Measurements from ENCODE around the gene CNTN1. TPM values are rescaled to one million over a fixed set of nuclear protein-coding genes. Genes with fewer than 3 reads are reported as not detected.

CNTN1 gene
- total RNA-seq, 3 donors from 2014 or later (not counting 1 experiment from before 2014, with no cell fraction given) = not detected

DNA sequence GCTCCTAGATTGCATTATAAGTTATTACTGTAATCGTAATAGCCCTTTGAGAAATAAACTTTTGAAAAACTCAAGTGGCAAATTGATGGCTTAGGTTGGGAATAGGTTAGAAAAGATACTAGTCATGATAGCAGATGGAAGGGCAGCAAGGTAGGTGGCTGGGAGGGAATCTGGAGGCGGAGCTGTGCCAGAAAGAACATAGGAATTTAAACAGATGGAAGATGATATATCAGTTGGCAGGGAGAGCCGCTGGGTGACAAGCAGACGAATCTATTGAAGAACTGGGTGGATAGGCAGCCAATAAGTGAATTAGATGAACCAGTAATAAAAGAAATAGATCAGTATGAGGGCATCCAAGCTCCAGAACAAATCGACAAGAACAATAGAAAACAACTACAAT, 142.1 kb downstream of the CNTN1 start:
- TF ChIP-seq CTCF (IDR thresholded peaks at IDR 0.05) = no peak
- Histone ChIP-seq H3K27me3 (ENCODE audit: control insufficient read depth, insufficient read depth, low read length) (no peaks in the 10 kb centered on the region), H3K4me1 (ENCODE audit: control insufficient read depth, insufficient read depth, low read length) (no peaks in the 10 kb centered on the region), H3K27ac (ENCODE audit: low read length) (no peak overlapping the region), H3K4me3 (ENCODE audit: low read length) (no peak overlapping the region), H3K36me3 (ENCODE audit: control insufficient read depth, insufficient read depth, low read length) (no peaks in the 10 kb centered on the region), H3K9me3 (ENCODE audit: control insufficient read depth, insufficient read depth, low read length) (peaks cover 12% of the 10 kb centered on the region)
- ATAC-seq (no peak), DNase-seq (no peak)
- no peak overlapping the region for H3K4me3 Mint-ChIP-seq
- 90% methylated on average over 4 of the region's 5 CpGs for WGBS (ENCODE audit: insufficient coverage)
- intact Hi-C loops (cut with micrococcal nuclease) = no loop called here
- peaks cover 13 to 14% of the 10 kb centered on the region in 2 donors for H3K9me3 Mint-ChIP-seq
- H3K27ac Mint-ChIP-seq = no peak overlapping the region
- no peaks in the 10 kb centered on the region for H3K4me1 Mint-ChIP-seq
- H3K27me3 Mint-ChIP-seq (ENCODE audit: low read depth in 2 of 2) = no peaks in the 10 kb centered on the region
- peaks cover 8% of the 10 kb centered on the region for H3K36me3 Mint-ChIP-seq

DNA sequence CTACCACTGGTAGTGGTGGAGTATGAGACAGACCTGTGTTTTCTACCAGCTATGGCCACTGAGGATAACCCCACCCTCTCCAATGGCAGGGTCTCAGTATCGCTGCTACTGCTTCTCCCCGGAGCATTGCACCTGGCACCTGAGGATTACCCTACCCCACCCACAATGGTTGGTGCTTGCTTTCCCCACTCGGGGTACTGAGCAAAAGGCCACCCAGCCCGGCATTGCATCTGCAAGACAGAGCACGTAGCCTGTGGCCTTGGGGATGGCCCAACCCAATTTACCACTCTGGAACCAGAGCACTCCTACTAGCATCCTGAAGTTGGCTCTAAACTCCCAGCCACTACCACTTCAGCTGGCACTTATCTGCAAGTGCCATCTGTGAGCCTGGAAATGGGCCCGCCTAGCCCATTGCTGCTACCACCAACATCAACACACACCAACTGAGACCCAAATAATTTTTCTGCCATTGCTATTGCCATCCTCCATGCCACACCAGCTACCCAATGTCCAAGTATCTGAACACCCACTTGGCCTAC, 145.7 kb downstream of the CNTN1 start:
- peaks cover 14 to 20% of the 10 kb centered on the region in 2 donors for H3K9me3 Mint-ChIP-seq
- no peak for DNase-seq
- WGBS (ENCODE audit: insufficient coverage) = 94% methylated on average over 6 of the region's 6 CpGs

GRCh38 chr12:40843495-40843894, 151.3 kb downstream of the CNTN1 start:
- H3K27ac Mint-ChIP-seq = no peak overlapping the region
- H3K4me1 Mint-ChIP-seq = no peaks in the 10 kb centered on the region
- no peak for DNase-seq
- H3K36me3 ChIP-seq (ENCODE audit: control insufficient read depth, insufficient read depth, low read length) = no peaks in the 10 kb centered on the region
- no peak for TF ChIP-seq CTCF (IDR thresholded peaks at IDR 0.05)
- 81% methylated on average over 2 of the region's 3 CpGs for WGBS (ENCODE audit: insufficient coverage)
- intact Hi-C loops (cut with micrococcal nuclease) = no loop called here
- no peaks in the 10 kb centered on the region for H3K4me1 ChIP-seq (ENCODE audit: control insufficient read depth, insufficient read depth, low read length)
- no peak overlapping the region for H3K4me3 ChIP-seq (ENCODE audit: low read length)
- H3K36me3 Mint-ChIP-seq = peaks cover 5% of the 10 kb centered on the region
- no peak overlapping the region for H3K27ac ChIP-seq (ENCODE audit: low read length)
- peaks cover 12 to 15% of the 10 kb centered on the region in 2 donors for H3K9me3 Mint-ChIP-seq
- H3K9me3 ChIP-seq (ENCODE audit: control insufficient read depth, insufficient read depth, low read length) = peaks cover 4% of the 10 kb centered on the region
- no peak overlapping the region for H3K4me3 Mint-ChIP-seq
- no peaks in the 10 kb centered on the region for H3K27me3 ChIP-seq (ENCODE audit: control insufficient read depth, insufficient read depth, low read length)
- no peak for ATAC-seq
- H3K27me3 Mint-ChIP-seq (ENCODE audit: low read depth in 2 of 2) = no peaks in the 10 kb centered on the region

More for the DNA sequence above, 145.7 kb downstream of the CNTN1 start:
- Histone ChIP-seq H3K36me3 (ENCODE audit: control insufficient read depth, insufficient read depth, low read length) (no peaks in the 10 kb centered on the region), H3K27ac (ENCODE audit: low read length) (no peak overlapping the region), H3K9me3 (ENCODE audit: control insufficient read depth, insufficient read depth, low read length) (peaks cover 12% of the 10 kb centered on the region), H3K27me3 (ENCODE audit: control insufficient read depth, insufficient read depth, low read length) (no peaks in the 10 kb centered on the region), H3K4me1 (ENCODE audit: control insufficient read depth, insufficient read depth, low read length) (no peaks in the 10 kb centered on the region), H3K4me3 (ENCODE audit: low read length) (no peak overlapping the region)
- Mint-ChIP-seq H3K4me1 (no peaks in the 10 kb centered on the region), H3K27ac (no peak overlapping the region), H3K27me3 (ENCODE audit: low read depth in 2 of 2) (no peaks in the 10 kb centered on the region), H3K36me3 (peaks cover 8% of the 10 kb centered on the region), H3K4me3 (no peak overlapping the region)
- intact Hi-C loops (cut with micrococcal nuclease) = no loop called here
- no peak for ATAC-seq
- TF ChIP-seq CTCF (IDR thresholded peaks at IDR 0.05) = no peak

- no peaks in the 10 kb centered on the region for H3K27me3 Mint-ChIP-seq (ENCODE audit: low read depth in 2 of 2)
- H3K27ac Mint-ChIP-seq = no peak overlapping the region
- no peak for DNase-seq
- Histone ChIP-seq H3K27ac (ENCODE audit: low read length) (no peak overlapping the region), H3K9me3 (ENCODE audit: control insufficient read depth, insufficient read depth, low read length) (peaks cover 3% of the 10 kb centered on the region), H3K4me3 (ENCODE audit: low read length) (no peak overlapping the region), H3K36me3 (ENCODE audit: control insufficient read depth, insufficient read depth, low read length) (no peaks in the 10 kb centered on the region), H3K4me1 (ENCODE audit: control insufficient read depth, insufficient read depth, low read length) (no peaks in the 10 kb centered on the region), H3K27me3 (ENCODE audit: control insufficient read depth, insufficient read depth, low read length) (no peaks in the 10 kb centered on the region)
- WGBS (ENCODE audit: insufficient coverage) = 79% methylated on average over 1 of the region's 1 CpG
- no peak for TF ChIP-seq CTCF (IDR thresholded peaks at IDR 0.05)
- intact Hi-C loops (cut with micrococcal nuclease) = no loop called here
- no peaks in the 10 kb centered on the region for H3K36me3 Mint-ChIP-seq
- H3K4me3 Mint-ChIP-seq = no peak overlapping the region
- ATAC-seq = no peak
- H3K9me3 Mint-ChIP-seq = peaks cover 11 to 21% of the 10 kb centered on the region in 2 donors
- H3K4me1 Mint-ChIP-seq = no peaks in the 10 kb centered on the region
These were observed 161.0 kb downstream of the CNTN1 start for GRCh38 chr12:40853221-40853620.
